Measurements from ENCODE around the gene RERE. TPM values are rescaled to one million over a fixed set of nuclear protein-coding genes. Genes with fewer than 3 reads are reported as not detected.

Gene RERE
- total and polyA plus RNA-seq, 2 experiments from 2014 or later: 148 to 170 TPM

DNA sequence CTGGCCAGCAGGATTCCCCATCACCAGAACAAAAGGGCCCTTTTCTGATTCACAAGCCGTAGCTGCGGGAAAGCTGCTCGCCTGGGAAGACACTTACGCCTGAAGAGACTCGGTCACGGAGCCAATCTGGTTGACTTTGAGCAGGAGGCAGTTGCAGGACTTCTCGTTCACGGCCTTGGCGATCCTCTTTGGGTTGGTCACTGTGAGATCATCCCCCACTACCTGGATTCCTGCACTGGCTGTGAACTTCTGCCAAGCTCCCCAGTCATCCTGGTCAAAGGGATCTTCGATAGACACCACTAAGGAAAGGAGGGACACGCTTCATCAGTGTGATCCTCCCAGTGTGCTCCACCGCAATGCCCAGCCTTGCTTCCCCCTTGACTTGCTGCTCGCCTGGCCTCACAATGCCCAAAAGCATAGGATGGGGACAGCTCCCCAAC, 46.4 kb upstream of the RERE start:
- Histone ChIP-seq H3K4me1 (ENCODE audit: insufficient read depth) (peaks cover 5% of the 10 kb centered on the region; the same call in 1 of the 2 replicates), H2AFZ (no peak overlapping the region), H3K4me3 (no peak overlapping the region), H3K36me3 (ENCODE audit: insufficient read depth) (peaks cover 96% of the 10 kb centered on the region), H3K79me2 (replicated peaks; ENCODE audit: insufficient read depth) (peaks cover 16% of the 10 kb centered on the region; the same call in 1 of the 2 replicates), H4K20me1 (replicated peaks; ENCODE audit: insufficient read depth) (peaks cover 56% of the 10 kb centered on the region), H3K9me2 (ENCODE audit: insufficient read depth) (no peaks in the 10 kb centered on the region), H3F3A (replicated peaks; ENCODE audit: low read depth) (peaks cover 90% of the 10 kb centered on the region), H3K27me3 (ENCODE audit: insufficient read depth) (no peaks in the 10 kb centered on the region), H3K27ac (ENCODE audit: low read depth) (peak overlapping the region; percentile 87; the same call in 1 of the 2 replicates), H3K4me2 (no peak overlapping the region)
- TF ChIP-seq POLR2AphosphoS5 (IDR thresholded peaks at IDR 0.05; ENCODE audit: low read depth) (no peak), ZNF114 (CRISPR knock-in tag; IDR thresholded peaks at IDR 0.05) (no peak), CREB1 (CRISPR knock-in tag; IDR thresholded peaks at IDR 0.05; ENCODE audit: low read depth) (no peak), EZH2phosphoT487 (IDR thresholded peaks at IDR 0.05; ENCODE audit: unreplicated experiment) (no peak), STAT1 (IDR thresholded peaks at IDR 0.05; ENCODE audit: unreplicated experiment) (no peak), JUNB (IDR thresholded peaks at IDR 0.05; ENCODE audit: unreplicated experiment) (no peak), ZNF331 (CRISPR knock-in tag; IDR thresholded peaks at IDR 0.05; ENCODE audit: low read depth) (no peak), NANOG (IDR thresholded peaks at IDR 0.05; ENCODE audit: borderline replicate concordance) (no peak), EZH2 (IDR thresholded peaks at IDR 0.05; ENCODE audit: low read depth, unreplicated experiment) (no peak)
- TF ChIP-seq, protein P1, sequence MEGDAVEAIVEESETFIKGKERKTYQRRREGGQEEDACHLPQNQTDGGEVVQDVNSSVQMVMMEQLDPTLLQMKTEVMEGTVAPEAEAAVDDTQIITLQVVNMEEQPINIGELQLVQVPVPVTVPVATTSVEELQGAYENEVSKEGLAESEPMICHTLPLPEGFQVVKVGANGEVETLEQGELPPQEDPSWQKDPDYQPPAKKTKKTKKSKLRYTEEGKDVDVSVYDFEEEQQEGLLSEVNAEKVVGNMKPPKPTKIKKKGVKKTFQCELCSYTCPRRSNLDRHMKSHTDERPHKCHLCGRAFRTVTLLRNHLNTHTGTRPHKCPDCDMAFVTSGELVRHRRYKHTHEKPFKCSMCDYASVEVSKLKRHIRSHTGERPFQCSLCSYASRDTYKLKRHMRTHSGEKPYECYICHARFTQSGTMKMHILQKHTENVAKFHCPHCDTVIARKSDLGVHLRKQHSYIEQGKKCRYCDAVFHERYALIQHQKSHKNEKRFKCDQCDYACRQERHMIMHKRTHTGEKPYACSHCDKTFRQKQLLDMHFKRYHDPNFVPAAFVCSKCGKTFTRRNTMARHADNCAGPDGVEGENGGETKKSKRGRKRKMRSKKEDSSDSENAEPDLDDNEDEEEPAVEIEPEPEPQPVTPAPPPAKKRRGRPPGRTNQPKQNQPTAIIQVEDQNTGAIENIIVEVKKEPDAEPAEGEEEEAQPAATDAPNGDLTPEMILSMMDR (conservative IDR thresholded peaks at IDR 0.05; ENCODE audit: low read depth in 2 of 2): no peak
- TF ChIP-seq, protein P2, sequence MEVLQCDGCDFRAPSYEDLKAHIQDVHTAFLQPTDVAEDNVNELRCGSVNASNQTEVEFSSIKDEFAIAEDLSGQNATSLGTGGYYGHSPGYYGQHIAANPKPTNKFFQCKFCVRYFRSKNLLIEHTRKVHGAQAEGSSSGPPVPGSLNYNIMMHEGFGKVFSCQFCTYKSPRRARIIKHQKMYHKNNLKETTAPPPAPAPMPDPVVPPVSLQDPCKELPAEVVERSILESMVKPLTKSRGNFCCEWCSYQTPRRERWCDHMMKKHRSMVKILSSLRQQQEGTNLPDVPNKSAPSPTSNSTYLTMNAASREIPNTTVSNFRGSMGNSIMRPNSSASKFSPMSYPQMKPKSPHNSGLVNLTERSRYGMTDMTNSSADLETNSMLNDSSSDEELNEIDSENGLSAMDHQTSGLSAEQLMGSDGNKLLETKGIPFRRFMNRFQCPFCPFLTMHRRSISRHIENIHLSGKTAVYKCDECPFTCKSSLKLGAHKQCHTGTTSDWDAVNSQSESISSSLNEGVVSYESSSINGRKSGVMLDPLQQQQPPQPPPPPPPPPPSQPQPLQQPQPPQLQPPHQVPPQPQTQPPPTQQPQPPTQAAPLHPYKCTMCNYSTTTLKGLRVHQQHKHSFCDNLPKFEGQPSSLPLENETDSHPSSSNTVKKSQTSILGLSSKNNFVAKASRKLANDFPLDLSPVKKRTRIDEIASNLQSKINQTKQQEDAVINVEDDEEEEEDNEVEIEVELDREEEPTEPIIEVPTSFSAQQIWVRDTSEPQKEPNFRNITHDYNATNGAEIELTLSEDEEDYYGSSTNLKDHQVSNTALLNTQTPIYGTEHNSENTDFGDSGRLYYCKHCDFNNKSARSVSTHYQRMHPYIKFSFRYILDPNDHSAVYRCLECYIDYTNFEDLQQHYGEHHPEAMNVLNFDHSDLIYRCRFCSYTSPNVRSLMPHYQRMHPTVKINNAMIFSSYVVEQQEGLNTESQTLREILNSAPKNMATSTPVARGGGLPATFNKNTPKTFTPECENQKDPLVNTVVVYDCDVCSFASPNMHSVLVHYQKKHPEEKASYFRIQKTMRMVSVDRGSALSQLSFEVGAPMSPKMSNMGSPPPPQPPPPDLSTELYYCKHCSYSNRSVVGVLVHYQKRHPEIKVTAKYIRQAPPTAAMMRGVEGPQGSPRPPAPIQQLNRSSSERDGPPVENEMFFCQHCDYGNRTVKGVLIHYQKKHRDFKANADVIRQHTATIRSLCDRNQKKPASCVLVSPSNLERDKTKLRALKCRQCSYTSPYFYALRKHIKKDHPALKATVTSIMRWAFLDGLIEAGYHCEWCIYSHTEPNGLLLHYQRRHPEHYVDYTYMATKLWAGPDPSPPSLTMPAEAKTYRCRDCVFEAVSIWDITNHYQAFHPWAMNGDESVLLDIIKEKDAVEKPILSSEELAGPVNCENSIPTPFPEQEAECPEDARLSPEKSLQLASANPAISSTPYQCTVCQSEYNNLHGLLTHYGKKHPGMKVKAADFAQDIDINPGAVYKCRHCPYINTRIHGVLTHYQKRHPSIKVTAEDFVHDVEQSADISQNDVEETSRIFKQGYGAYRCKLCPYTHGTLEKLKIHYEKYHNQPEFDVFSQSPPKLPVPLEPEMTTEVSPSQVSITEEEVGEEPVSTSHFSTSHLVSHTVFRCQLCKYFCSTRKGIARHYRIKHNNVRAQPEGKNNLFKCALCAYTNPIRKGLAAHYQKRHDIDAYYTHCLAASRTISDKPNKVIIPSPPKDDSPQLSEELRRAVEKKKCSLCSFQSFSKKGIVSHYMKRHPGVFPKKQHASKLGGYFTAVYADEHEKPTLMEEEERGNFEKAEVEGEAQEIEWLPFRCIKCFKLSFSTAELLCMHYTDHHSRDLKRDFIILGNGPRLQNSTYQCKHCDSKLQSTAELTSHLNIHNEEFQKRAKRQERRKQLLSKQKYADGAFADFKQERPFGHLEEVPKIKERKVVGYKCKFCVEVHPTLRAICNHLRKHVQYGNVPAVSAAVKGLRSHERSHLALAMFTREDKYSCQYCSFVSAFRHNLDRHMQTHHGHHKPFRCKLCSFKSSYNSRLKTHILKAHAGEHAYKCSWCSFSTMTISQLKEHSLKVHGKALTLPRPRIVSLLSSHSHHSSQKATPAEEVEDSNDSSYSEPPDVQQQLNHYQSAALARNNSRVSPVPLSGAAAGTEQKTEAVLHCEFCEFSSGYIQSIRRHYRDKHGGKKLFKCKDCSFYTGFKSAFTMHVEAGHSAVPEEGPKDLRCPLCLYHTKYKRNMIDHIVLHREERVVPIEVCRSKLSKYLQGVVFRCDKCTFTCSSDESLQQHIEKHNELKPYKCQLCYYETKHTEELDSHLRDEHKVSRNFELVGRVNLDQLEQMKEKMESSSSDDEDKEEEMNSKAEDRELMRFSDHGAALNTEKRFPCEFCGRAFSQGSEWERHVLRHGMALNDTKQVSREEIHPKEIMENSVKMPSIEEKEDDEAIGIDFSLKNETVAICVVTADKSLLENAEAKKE (CRISPR knock-in tag; IDR thresholded peaks at IDR 0.05): no peak
- TF ChIP-seq, protein P3, sequence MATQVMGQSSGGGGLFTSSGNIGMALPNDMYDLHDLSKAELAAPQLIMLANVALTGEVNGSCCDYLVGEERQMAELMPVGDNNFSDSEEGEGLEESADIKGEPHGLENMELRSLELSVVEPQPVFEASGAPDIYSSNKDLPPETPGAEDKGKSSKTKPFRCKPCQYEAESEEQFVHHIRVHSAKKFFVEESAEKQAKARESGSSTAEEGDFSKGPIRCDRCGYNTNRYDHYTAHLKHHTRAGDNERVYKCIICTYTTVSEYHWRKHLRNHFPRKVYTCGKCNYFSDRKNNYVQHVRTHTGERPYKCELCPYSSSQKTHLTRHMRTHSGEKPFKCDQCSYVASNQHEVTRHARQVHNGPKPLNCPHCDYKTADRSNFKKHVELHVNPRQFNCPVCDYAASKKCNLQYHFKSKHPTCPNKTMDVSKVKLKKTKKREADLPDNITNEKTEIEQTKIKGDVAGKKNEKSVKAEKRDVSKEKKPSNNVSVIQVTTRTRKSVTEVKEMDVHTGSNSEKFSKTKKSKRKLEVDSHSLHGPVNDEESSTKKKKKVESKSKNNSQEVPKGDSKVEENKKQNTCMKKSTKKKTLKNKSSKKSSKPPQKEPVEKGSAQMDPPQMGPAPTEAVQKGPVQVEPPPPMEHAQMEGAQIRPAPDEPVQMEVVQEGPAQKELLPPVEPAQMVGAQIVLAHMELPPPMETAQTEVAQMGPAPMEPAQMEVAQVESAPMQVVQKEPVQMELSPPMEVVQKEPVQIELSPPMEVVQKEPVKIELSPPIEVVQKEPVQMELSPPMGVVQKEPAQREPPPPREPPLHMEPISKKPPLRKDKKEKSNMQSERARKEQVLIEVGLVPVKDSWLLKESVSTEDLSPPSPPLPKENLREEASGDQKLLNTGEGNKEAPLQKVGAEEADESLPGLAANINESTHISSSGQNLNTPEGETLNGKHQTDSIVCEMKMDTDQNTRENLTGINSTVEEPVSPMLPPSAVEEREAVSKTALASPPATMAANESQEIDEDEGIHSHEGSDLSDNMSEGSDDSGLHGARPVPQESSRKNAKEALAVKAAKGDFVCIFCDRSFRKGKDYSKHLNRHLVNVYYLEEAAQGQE (IDR thresholded peaks at IDR 0.05; ENCODE audit: unreplicated experiment): no peak
- TF ChIP-seq, protein P4, sequence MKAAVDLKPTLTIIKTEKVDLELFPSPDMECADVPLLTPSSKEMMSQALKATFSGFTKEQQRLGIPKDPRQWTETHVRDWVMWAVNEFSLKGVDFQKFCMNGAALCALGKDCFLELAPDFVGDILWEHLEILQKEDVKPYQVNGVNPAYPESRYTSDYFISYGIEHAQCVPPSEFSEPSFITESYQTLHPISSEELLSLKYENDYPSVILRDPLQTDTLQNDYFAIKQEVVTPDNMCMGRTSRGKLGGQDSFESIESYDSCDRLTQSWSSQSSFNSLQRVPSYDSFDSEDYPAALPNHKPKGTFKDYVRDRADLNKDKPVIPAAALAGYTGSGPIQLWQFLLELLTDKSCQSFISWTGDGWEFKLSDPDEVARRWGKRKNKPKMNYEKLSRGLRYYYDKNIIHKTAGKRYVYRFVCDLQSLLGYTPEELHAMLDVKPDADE (IDR thresholded peaks at IDR 0.05): no peak
- Mint-ChIP-seq H3K4me1 (peaks cover 33% of the 10 kb centered on the region), H3K27ac (peak overlapping the region; percentile 89), H3K27me3 (ENCODE audit: insufficient read depth, low read depth, poor library complexity) (peaks cover 32% of the 10 kb centered on the region), H3K9me3 (peaks cover 2% of the 10 kb centered on the region; the same call in 1 of the 3 replicates), H3K4me3 (no peak overlapping the region), H3K36me3 (ENCODE audit: low read depth) (peaks cover 97% of the 10 kb centered on the region)
- ATAC-seq (peak; percentile 3; the same call in 2 of the 3 replicates), DNase-seq (ENCODE audit: low spot score) (peak; percentile 33)
